Keratinocyte (primary cell): Measurements from ENCODE around the gene CNPY1.

ENCODE experiments used
- EZH2 ChIP-seq: IDR thresholded peaks from one replicate; pipeline ENCODE4 v1.6.1; 2012; ENCODE audit warnings: inconsistent platforms, mild to moderate bottlenecking, low read length, moderate library complexity
- TF ChIP-seq, protein P1 (sequence below), 3 experiments: IDR thresholded peaks in 1 of 3; conservative IDR thresholded peaks in 1 of 3; optimal IDR thresholded peaks in 1 of 3; 2 replicates in 2 of 3; 3 replicates in 1 of 3; pipeline versions ENCODE3 to v1.5.1; 2011; ENCODE audit warnings: low read length in 3 of 3, mild to moderate bottlenecking in 3 of 3, moderate library complexity in 2 of 3, control low read depth in 1 of 3, inconsistent platforms in 1 of 3; ENCODE audit not compliant: insufficient read depth in 2 of 3; ENCODE audit errors: extremely low read depth in 1 of 3

- no peak for TF ChIP-seq EZH2
- TF ChIP-seq, protein P1, sequence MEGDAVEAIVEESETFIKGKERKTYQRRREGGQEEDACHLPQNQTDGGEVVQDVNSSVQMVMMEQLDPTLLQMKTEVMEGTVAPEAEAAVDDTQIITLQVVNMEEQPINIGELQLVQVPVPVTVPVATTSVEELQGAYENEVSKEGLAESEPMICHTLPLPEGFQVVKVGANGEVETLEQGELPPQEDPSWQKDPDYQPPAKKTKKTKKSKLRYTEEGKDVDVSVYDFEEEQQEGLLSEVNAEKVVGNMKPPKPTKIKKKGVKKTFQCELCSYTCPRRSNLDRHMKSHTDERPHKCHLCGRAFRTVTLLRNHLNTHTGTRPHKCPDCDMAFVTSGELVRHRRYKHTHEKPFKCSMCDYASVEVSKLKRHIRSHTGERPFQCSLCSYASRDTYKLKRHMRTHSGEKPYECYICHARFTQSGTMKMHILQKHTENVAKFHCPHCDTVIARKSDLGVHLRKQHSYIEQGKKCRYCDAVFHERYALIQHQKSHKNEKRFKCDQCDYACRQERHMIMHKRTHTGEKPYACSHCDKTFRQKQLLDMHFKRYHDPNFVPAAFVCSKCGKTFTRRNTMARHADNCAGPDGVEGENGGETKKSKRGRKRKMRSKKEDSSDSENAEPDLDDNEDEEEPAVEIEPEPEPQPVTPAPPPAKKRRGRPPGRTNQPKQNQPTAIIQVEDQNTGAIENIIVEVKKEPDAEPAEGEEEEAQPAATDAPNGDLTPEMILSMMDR (optimal IDR thresholded peaks at IDR 0.05 in 1 of 3, IDR thresholded peaks at IDR 0.05 in 1 of 3, conservative IDR thresholded peaks at IDR 0.05 in 1 of 3; ENCODE audit: extremely low read depth in 1 of 3, insufficient read depth in 2 of 3, low read length in 3 of 3) = no peak
Observed at GRCh38 chr7:155486783-155487508, 59.4 kb downstream of the CNPY1 start.
